DMS53 treated with DMSO at 0.1 percent for 48 hours (cell line): ENCODE measurements around the gene ZNF674.
"Not testable (repeated sequence)": the region's sequence is repeated elsewhere in the genome, so short reads cannot be mapped to it uniquely, and the experiment has no call there.

Experiments used
- DNase-seq: peaks from one replicate; lab custom pipeline; 2025; ENCODE audit not compliant: unreplicated experiment; lab: John Stamatoyannopoulos, UW

ZNF674 gene

GRCh38 chrX:46571423-46572339, 26.5 kb upstream of the ZNF674 start:
- no peak for DNase-seq

GRCh38 chrX:46569621-46570020, 24.4 kb upstream of the ZNF674 start:
- DNase-seq, result no peak

DNA sequence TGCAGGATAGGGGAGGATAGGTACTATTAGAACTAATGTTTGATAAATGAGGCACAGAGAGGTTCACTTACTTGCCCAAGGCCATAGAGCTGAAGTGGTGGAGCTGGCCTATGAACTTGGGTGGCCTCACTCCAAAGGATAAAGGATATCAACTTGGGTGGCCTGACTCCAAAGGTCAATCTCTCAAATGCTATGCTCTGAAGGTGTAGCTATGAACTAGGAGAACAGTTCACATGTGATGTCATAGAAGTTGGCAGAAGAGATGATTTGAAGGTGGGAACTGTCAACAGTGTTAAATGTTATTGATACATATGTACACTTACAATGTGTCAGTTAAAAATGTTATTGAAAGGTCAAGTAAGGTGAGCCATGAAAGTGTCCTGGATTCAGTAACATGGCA, 22.2 kb upstream of the ZNF674 start:
- DNase-seq, result no peak

- DNase-seq, result no peak
These were observed 16.8 kb upstream of the ZNF674 start for GRCh38 chrX:46561824-46562657.

DNA sequence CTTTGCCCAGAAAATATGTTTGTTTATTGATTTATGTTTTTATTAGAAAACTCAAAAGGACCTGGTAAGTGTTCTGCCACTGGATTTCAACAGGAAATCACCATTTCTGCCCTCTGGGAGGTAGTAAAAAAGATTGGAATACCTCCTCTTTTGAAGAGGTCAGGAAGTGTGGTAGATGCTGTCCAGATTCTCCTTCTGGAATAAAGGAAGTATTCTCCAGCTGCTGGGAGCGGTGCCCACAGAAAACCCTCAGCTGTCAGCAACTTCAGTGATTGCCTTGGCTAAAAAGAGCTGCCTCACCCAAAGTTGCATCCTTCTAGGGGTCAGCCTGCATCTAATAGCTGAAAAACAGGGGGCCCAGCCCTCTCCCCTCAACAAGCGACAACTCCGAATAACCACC, 13.8 kb upstream of the ZNF674 start:
- no peak for DNase-seq

DNA sequence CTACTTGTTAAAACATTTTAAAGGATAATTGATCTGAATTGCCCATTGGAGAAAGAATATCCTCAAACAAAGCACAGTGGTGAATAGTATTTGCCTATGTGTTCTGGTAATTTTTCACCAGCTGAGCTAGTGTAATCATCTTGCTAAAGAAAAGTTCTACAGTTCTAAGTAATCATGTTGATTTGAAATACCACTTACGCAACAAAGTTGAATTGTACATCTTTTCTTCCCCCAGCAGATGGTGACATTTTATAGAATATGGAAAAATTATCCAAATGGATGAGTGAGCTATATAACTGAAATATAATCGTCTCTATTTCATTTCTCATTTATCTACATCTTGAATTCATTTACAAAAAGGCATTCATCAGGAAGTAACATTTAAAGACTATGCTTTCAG, 9.7 kb upstream of the ZNF674 start:
- DNase-seq, result no peak

DNA sequence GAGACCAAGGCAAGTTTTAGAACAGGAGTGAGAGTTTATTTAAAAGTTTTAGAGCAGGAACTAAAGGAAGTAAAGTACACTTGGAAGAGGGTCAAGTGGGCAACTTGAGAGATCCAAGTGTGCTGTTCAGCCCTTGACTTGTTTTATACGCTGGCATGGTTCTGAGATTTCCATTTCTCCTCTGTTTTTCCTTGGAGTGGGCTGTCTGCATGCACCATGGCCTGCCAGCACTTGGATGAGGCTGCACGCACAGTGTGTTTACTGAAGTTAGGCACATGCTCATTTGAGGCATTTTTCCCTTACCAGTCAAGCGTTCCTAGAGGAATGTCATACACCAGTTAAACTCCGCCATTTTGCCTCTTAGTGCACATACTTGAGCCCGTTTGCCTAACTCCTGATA, 8.7 kb upstream of the ZNF674 start:
- no peak for DNase-seq

DNA sequence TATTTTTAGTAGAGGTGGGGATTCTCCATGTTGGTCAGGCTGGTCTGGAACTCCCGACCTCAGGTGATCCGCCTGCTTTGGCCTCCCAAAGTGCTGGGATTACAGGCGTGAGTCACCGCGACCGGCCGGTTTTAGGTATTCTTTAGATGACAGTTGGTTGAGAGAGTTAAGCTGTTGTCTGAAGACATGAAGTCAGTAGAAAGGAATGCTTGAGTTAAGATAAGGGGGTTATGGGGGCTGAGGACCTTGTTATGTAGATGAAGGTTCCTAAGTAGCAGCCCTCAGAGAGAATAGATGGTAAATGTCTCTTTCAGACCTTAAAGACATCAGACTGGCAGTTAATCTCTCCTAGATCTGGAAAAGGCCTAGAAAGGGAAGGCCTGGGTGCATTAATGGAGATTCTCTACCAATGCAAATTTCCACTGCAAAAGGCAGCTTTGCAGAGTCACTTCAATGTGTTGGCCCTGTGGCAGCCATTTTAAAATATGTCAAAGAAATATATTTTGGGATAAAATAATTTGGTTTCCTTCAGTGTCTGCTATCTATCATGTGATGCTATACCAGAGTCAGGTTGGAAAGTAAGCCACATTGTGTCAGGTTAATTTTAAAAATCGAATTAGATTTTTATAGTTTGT, 6.4 kb upstream of the ZNF674 start:
- no peak for DNase-seq

GRCh38 chrX:46549914-46550313, 4.7 kb upstream of the ZNF674 start:
- no peak for DNase-seq

DNA sequence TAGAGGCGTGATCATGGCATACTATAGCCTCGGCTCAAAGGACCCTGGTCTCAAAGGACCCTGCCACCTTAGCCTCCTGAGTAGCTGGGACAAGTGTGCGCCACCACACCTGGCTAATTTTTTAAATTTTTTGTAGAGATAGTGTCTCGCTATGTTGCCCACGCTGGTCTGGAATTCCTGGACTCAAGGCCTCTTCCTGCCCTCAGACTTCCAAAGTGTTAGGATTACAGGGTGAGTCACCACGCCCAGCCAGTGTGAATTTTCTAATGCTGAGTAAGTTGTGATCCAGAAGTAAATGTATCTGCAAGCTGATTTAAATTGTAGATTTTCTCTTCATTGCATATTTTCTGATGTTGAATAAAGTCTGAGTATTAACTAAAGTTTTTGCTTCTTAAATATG, 2.6 kb upstream of the ZNF674 start:
- DNase-seq, result no peak

GRCh38 chrX:46544527-46544926, 694 bp downstream of the ZNF674 start:
- DNase-seq, result not testable (repeated sequence)

- no peak for DNase-seq
These were observed 1.8 kb downstream of the ZNF674 start for GRCh38 chrX:46543441-46543840.

GRCh38 chrX:46531442-46531841, 13.8 kb downstream of the ZNF674 start:
- no peak for DNase-seq

- DNase-seq, result not testable (repeated sequence)
These were observed 14.8 kb downstream of the ZNF674 start for GRCh38 chrX:46530404-46530908.

DNA sequence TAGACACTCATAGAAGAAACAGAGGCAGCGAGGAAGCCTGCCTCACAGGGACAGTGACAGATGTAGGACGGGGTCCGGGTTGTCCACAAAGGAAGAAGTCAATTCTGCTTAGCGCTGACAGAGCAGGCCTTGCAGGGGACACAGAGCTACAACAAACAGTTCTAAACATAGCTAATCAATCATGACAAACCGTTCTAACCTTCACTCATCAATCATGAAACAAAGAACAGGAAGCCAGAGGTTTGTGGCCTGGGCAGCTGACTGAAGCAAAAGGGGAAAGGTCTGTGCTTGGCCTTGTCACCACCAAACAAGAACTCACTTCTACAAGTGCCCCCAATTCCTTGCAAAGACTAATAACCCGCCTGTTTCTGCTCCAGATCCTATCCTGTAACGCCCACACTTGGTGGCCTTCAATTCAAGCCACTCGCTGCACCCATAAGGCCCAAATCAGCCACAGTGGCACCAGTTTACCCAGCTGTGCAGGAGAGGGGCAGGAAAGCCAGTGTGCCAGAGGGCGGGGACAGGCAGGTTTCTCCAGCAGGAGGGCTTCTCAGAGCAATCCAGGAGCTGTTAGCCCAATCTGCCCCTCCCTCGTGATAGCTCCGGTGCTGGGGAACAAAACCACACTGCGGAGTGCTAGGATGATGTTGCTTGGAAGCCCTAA, 15.3 kb downstream of the ZNF674 start:
- not testable (repeated sequence) for DNase-seq

GRCh38 chrX:46528640-46529039, 16.6 kb downstream of the ZNF674 start:
- not testable (repeated sequence) for DNase-seq

- no peak for DNase-seq
These were observed 39.1 kb downstream of the ZNF674 start for GRCh38 chrX:46506076-46506475.

DNA sequence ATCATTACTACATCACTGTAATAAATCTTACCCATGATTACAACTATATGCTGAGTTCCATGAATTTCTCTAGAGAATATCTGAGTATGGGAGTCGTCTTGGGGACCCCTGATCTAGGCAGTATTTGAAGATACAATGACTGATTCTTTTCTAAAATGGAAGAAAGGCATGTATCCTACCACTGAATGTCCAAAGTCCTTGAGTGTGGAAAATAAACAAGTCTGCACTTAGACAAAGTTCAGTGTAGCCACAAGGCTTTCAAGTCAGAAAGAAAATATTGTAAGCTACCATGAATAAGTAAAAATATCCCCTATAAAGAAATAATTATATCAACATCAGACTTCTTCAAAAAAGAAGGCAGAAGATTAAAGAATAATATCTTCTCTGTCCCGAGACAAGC, 42.4 kb downstream of the ZNF674 start:
- DNase-seq, result no peak

DNA sequence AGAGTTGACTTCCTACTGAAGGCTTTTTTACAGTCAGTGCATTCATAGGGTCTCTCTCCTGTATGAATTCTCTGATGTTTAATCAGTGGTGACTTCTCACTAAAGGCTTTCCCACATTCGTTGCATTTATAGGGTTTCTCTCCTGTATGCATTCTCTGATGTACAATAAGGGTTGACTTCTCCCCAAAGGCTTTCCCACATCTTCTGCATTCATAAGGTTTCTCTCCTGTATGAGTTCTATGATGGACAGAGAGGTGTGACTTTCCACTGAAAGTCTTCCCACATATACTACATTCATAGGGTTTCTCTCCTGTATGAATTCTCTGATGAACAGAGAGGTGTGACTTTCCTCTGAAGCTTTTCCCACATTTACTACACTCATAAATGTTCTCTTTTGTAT, 45.2 kb downstream of the ZNF674 start:
- no peak for DNase-seq

DNA sequence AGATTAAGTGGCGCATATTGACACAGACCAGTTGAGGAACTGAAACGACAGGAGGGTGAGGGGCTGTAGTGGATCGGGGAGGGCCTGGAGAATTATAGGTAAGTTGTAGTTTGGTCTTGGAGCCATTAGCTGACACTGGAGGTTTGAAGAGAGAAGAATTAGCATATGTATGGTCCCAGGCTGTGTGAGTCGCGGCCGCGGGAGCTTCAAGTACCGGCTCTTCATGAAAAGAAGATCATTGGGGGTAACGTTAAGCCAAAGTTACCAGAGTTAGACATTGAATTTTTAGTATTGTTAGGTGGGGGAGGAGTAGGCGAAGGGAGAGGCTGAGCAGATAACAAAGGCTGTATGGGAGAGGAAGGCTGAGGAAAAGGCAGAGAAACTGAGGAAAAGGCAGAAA, 56.5 kb downstream of the ZNF674 start:
- DNase-seq, result no peak

DNA sequence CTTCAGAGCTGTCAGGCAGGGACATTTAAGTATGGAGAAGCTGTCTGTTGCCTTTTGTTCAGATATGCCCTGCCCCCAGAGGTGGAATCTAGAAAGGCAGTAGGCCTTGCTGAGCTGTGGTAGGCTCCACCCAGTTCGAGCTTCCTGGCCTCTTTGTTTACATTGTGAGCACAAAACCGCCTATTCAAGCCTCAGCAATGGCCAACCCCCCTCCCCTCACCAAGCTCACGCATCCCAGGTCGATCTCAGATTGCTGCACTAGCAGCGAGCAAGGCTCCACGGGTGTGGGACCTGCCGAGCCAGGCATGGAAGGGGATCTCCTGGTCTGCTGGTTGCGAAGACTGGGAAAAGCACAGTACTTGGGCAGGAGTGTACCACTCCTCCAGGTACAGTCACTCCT, 59.3 kb downstream of the ZNF674 start:
- no peak for DNase-seq
